GM12878 (cell line): ENCODE measurements around the gene OPN1SW. TPM values are rescaled to one million over a fixed set of nuclear protein-coding genes. Genes with fewer than 3 reads are reported as not detected.

Experiments
- ATAC-seq: fragments of 200-7000 bp; cut with Tn5 transposase; 3 replicates; pipeline ENCODE4 v1.9.1; 2020; ENCODE audit warnings: mild to moderate bottlenecking, moderate library complexity
- BruUV-seq: library from RNA; stranded (reverse); fragments of 400-500 nt; replicated peaks from 2 replicates; lab custom pipeline; 2021; lab: Mats Ljungman, UMichigan
- CTCF ChIA-PET: fragments of 300-600 bp; sonication (Branson Sonifier 250); formaldehyde crosslinking; extraction: SDS; loops from one replicate; lab custom pipeline; 2021; ENCODE audit warnings: inconsistent platforms; lab: Yijun Ruan, JAX
- POLR2A ChIA-PET: fragments of 350-600 bp; formaldehyde crosslinking; extraction: SDS; loops from one replicate; lab custom pipeline; 2021; ENCODE audit warnings: inconsistent platforms; lab: Charles Lee
- RAD21 ChIA-PET: fragments of 300-600 bp; sonication (Branson Sonifier 250); formaldehyde crosslinking; loops from one replicate; lab custom pipeline; 2023; ENCODE audit warnings: antibody characterized with exemption; ENCODE audit not compliant: unreplicated experiment; lab: Charles Lee
- SMC1A ChIA-PET: fragments of 300-600 bp; sonication (Branson Sonifier 250); formaldehyde crosslinking; loops from one replicate; lab custom pipeline; 2023; ENCODE audit not compliant: unreplicated experiment, uncharacterized antibody; lab: Charles Lee
- DNase-seq: peaks from one replicate; pipeline ENCODE4 v3.0.0-alpha.2; 2011; ENCODE audit warnings: low read depth, low spot score
- FAIRE-seq: peaks from 3 replicates; lab custom pipeline; 2011; peaks lifted over from hg19 to GRCh38; lab: Jason Lieb, UNC
- H2AFZ ChIP-seq: 2 replicates; pipeline ENCODE4 v1.6.0; 2011; ENCODE audit warnings: low read depth, low read length, control low read depth; ENCODE audit not compliant: control insufficient read depth
- H3K27ac ChIP-seq: 2 replicates; pipeline ENCODE4 v1.5.1; 2011; ENCODE audit warnings: control low read depth; ENCODE audit not compliant: control insufficient read depth, insufficient read depth
- H3K27me3 ChIP-seq, 2 experiments: replicated peaks in 1 of 2; 2 replicates each; pipeline versions ENCODE4 v1.6.0 to v1.6.1; 2011; ENCODE audit warnings: low read length in 1 of 2; ENCODE audit not compliant: control insufficient read depth in 2 of 2, insufficient read depth in 2 of 2
- H3K36me3 ChIP-seq, 2 experiments: 2 replicates each; pipeline ENCODE4 v1.5.1; 2011; ENCODE audit warnings: low read length in 1 of 2; ENCODE audit not compliant: control insufficient read depth in 2 of 2, insufficient read depth in 2 of 2
- H3K4me1 ChIP-seq: 2 replicates; pipeline ENCODE4 v1.6.1; 2011; ENCODE audit warnings: mild to moderate bottlenecking, low read length, moderate library complexity, mixed read lengths; ENCODE audit not compliant: control insufficient read depth, insufficient read depth
- H3K4me2 ChIP-seq: 2 replicates; pipeline ENCODE4 v1.6.0; 2011; ENCODE audit warnings: control low read depth; ENCODE audit not compliant: control insufficient read depth, insufficient read depth
- H3K4me3 ChIP-seq: fragments of 200-600 bp; sonication (generic); 2 replicates; pipeline ENCODE4 v1.5.1; 2016
- H3K79me2 ChIP-seq: 2 replicates; pipeline ENCODE4 v1.6.0; 2011; ENCODE audit warnings: low read length; ENCODE audit not compliant: control insufficient read depth, insufficient read depth
- H3K9ac ChIP-seq: 2 replicates; pipeline ENCODE4 v1.8.0; 2011; ENCODE audit warnings: low read length, control low read depth, mixed read lengths; ENCODE audit not compliant: control insufficient read depth, insufficient read depth
- H3K9me3 ChIP-seq: replicated peaks from 3 replicates; pipeline ENCODE4 v1.5.1; 2011; ENCODE audit warnings: mild to moderate bottlenecking, low read length; ENCODE audit not compliant: control insufficient read depth, insufficient read depth
- H4K20me1 ChIP-seq: 2 replicates; pipeline ENCODE4 v1.6.0; 2011; ENCODE audit not compliant: control insufficient read depth, insufficient read depth
- CEBPB ChIP-seq, 2 experiments: fragments of 150-350 bp in 1 of 2; IDR thresholded peaks; 2 replicates each; pipeline ENCODE4 v1.6.1; 2012 to 2014; ENCODE audit warnings: low read depth in 2 of 2, low read length in 2 of 2, borderline replicate concordance in 1 of 2, inconsistent platforms in 1 of 2
- CEBPZ ChIP-seq: fragments of 150-350 bp; IDR thresholded peaks from 2 replicates; pipeline ENCODE4 v1.6.1; 2016; ENCODE audit warnings: low read depth, low read length
- EED ChIP-seq: sonication (generic); IDR thresholded peaks from 2 replicates; pipeline ENCODE4 v1.6.1; 2016; ENCODE audit warnings: antibody characterized with exemption, low read depth
- FOXM1 ChIP-seq: IDR thresholded peaks from 2 replicates; pipeline ENCODE4 v1.6.1; 2012; ENCODE audit warnings: low read depth, mild to moderate bottlenecking, inconsistent platforms, low read length, moderate library complexity
- HDAC6 ChIP-seq: fragments of 200-600 bp; sonication (generic); IDR thresholded peaks from one replicate; pipeline ENCODE4 v1.8.0; 2017; ENCODE audit warnings: antibody characterized with exemption; ENCODE audit not compliant: unreplicated experiment
- LARP7 ChIP-seq: fragments of 450-650 bp; IDR thresholded peaks from 2 replicates; pipeline ENCODE4 v1.6.1; 2017; ENCODE audit warnings: mild to moderate bottlenecking
- MAX ChIP-seq: IDR thresholded peaks from 2 replicates; pipeline ENCODE4 v1.6.1; 2012; ENCODE audit warnings: low read depth, low read length, improper control_type of control experiment
- MTA2 ChIP-seq: fragments of 450-650 bp; IDR thresholded peaks from 2 replicates; pipeline ENCODE4 v1.6.1; 2016; ENCODE audit warnings: low read depth, mild to moderate bottlenecking, moderate library complexity
- PAX5 ChIP-seq: IDR thresholded peaks from 2 replicates; pipeline ENCODE4 v1.6.1; 2011; ENCODE audit warnings: low read depth, low read length, borderline replicate concordance
- SKIL ChIP-seq: fragments of 450-650 bp; IDR thresholded peaks from 2 replicates; pipeline ENCODE4 v1.6.1; 2017; ENCODE audit warnings: mild to moderate bottlenecking, low read depth, inconsistent platforms; ENCODE audit not compliant: poor library complexity, severe bottlenecking
- SPI1 ChIP-seq: IDR thresholded peaks from 2 replicates; pipeline ENCODE4 v1.6.1; 2011; ENCODE audit warnings: low read depth, mild to moderate bottlenecking, low read length, moderate library complexity, borderline replicate concordance; ENCODE audit not compliant: insufficient read depth
- ZBTB40 ChIP-seq: fragments of 450-650 bp; IDR thresholded peaks from 2 replicates; pipeline ENCODE4 v1.6.1; 2016; ENCODE audit warnings: mild to moderate bottlenecking, moderate library complexity, borderline replicate concordance
- ZNF274 ChIP-seq: IDR thresholded peaks from one replicate; pipeline ENCODE4 v1.8.0; 2011; ENCODE audit not compliant: insufficient read length, insufficient read depth
- WGBS: methylation state at CpG from one replicate; pipeline ENCODE4 v1.1.6; 2016; ENCODE audit warnings: low lambda C conversion rate; ENCODE audit not compliant: insufficient replicate concordance, insufficient coverage; ENCODE audit errors: missing lambda C conversion rate; 5-methylcytosine and 5-hydroxymethylcytosine counted together
- in situ Hi-C: fragments of 300-500 bp; cut with MboI; formaldehyde crosslinking; loops from 9 replicates; pipeline ENCODE4 v1.14.3; 2018; ENCODE audit warnings: mixed read lengths
- intact Hi-C: fragments of 100-400 bp; cut with micrococcal nuclease; formaldehyde crosslinking; loops from one replicate; pipeline ENCODE4 v1.14.2; 2022; ENCODE audit not compliant: unreplicated experiment
- polyA plus RNA-seq, 11 experiments: library from polyadenylated mRNA; depleted of rRNA in 4 of 11; unstranded in 6 of 11; stranded (reverse) in 5 of 11; fragments of >200 nt; fragmentation: Nextera tagmentation in 4 of 11; fragmentation: Illumina TruSeq in 1 of 11; extraction: Ambion mirVana in 4 of 11; extraction: Trizol in 1 of 11; gene quantifications; 1 replicate in 1 of 11; 2 replicates in 10 of 11; pipeline versions ENCODE4 v1.2.1 to v1.2.3, GENCODE V29; 2011 to 2016; ENCODE audit warnings: inconsistent platforms in 2 of 11, missing spikeins in 2 of 11, low read depth in 1 of 11
- total RNA-seq, 4 experiments: library from RNA; depleted of rRNA in 3 of 4; stranded (reverse); fragments of >200 nt in 3 of 4; fragmentation: Illumina TruSeq in 1 of 4; extraction: Trizol in 1 of 4; gene quantifications; 2 replicates each; pipeline versions ENCODE4 v1.2.1 to v1.2.3, GENCODE V29; 2013 to 2021

The OPN1SW gene
- total and polyA plus RNA-seq, 10 of the 15 experiments (the other 5 are each of a cell fraction or from before 2014, with no cell fraction given) = 0.11 to 0.35 (median 0.19) TPM; not detected in 6

- Histone ChIP-seq H3K9me3 (no peaks in the 10 kb centered on the region), H2AFZ (no peak overlapping the region), H3K36me3 (no peaks in the 10 kb centered on the region), H3K4me3 (no peak overlapping the region), H3K79me2 (no peaks in the 10 kb centered on the region), H3K9ac (no peak overlapping the region), H3K27me3 (peaks cover 0 to 2% of the 10 kb centered on the region in 2 experiments; a peak in 2 of 4 replicates), H3K4me2 (no peak overlapping the region), H3K27ac (no peak overlapping the region), H4K20me1 (no peaks in the 10 kb centered on the region), H3K4me1 (peaks cover 3% of the 10 kb centered on the region; the same call in 1 of the 2 replicates)
- DNase-seq = no peak
- ChIA-PET CTCF (interaction anchor here (0.8 to 2.1 kb wide), 3 partner anchors 25 to 89 kb away, joined by 3 to 13 read pairs (median 3); no protein-coding TSS in a partner anchor), SMC1A (interaction anchor here (1.2 kb wide), 1 partner anchor 334 kb away, joined by 4 read pairs; no protein-coding TSS in a partner anchor), RAD21 (no interaction called here), POLR2A (no interaction called here)
- ATAC-seq = no peak
- intact Hi-C loops (loop anchor here (5.0 kb wide), 2 partner anchors 88 to 298 kb away; no protein-coding TSS in a partner anchor), in situ Hi-C loops (no loop called here)
- 60% methylated on average over 8 of the region's 8 CpGs for WGBS
- no peak for FAIRE-seq
- BruUV-seq = no TSS peak
- TF ChIP-seq CEBPB (IDR thresholded peaks at IDR 0.05; ENCODE audit: borderline replicate concordance in 1 of 2, low read depth in 2 of 2, low read length in 2 of 2) (no peak), FOXM1 (no peak), CEBPZ (no peak), LARP7 (no peak), SPI1 (no peak), EED (no peak), MTA2 (no peak), HDAC6 (no peak), ZBTB40 (no peak), ZNF274 (no peak), SKIL (no peak), PAX5 (no peak), MAX (no peak)
Measured at GRCh38 chr7:128794436-128794835, 18.8 kb upstream of the OPN1SW start.
